HG03520 (cell line): ENCODE results near the gene MYLK4.

Experiments
- ATAC-seq: cut with Tn5 transposase; IDR thresholded peaks from one replicate; pipeline ENCODE4 v1.9.1; 2021; ENCODE audit warnings: mild to moderate bottlenecking, moderate library complexity; ENCODE audit not compliant: unreplicated experiment

The MYLK4 gene

GRCh38 chr6:2756687-2757224 is 6.0 kb upstream of the MYLK4 start:
- no peak for ATAC-seq

DNA sequence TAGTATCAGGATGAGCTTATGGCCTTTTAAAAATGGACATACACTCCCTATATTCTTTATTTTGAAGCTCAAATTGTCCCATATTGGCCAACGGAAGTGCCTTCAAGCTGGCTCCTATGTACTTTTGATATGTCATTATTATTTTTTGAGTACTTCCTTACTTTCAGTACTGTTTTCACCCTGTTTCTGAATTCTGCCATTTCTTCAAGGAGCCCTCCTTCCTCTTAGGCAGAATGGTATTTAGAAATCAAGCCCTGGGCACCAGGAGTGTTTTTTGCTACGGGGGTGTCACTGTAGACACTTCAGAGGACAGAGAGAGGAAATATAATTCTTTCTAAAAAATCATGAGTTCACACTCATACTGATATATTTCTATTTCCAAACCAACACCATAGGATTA is 5.5 kb upstream of the MYLK4 start:
- no peak for ATAC-seq

- ATAC-seq, result no peak
Measured at GRCh38 chr6:2755456-2755855, 4.7 kb upstream of the MYLK4 start.

DNA sequence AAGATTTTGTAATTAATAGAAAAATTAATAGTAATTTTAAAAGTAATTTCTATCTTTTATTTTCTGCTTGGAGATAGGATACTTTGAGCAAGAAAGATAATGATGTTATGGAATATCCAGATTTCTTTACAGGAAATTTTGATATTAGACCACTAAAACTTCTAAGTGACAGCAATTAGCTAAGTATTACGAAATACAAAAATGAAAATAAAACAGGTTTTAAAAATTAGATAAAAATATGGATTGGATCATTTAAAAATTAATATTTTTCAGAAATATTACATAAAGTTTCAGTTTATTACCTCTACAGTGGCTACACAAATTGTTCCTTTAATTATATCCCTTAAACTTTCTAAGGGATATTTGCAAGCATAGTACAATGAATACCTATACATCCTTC is 4.2 kb upstream of the MYLK4 start:
- no peak for ATAC-seq

GRCh38 chr6:2754393-2754792 is 3.7 kb upstream of the MYLK4 start:
- no peak for ATAC-seq

DNA sequence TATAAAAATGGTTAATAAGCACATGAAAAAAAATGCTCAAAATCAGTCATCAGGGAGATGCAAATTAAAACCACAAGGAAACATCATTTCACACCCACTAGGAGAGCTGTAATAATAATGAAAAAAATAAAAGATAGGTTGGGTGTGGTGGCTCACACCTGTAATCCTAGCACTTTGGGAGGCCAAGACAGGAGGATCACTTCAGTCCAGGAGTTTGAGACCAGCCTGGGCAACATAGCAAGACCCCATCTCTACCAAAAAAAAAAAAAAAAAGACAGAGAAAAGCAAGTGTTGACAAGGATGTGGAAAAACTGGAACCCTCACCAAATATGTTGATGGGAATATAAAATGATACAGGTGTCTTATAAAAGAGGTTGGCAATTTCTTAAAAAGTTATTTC is 3.0 kb upstream of the MYLK4 start:
- no peak for ATAC-seq

- ATAC-seq, result no peak
Measured at GRCh38 chr6:2753110-2753489, 2.4 kb upstream of the MYLK4 start.

DNA sequence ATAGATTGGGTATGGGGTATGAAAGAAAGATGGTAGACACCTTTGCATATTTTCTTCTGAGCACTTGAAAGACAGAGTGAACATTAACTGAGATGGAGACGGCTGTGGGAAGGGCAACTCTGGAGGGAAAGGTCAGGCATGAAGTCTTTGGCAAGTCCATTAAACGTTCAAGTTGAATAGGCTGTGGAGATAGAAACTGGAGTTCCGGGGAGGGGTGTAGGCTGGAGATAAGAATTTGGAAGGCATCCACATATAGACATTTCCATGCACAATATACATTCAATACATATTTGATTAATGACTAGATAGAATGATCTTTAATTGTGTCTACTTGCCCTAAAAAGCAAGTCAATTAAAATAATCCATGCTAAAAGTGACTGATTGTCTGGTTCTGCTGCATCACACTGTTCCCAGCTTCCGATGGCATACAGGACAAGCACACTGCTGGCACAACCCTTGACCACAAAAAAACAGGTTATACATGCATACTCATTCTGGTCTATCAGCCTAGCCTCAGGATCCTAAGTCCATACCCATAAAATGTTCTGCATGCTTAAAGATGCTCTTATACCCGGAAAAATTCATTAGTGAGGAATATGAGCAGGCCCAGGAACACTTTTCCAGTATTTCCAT is 1.9 kb upstream of the MYLK4 start:
- ATAC-seq, result no peak

DNA sequence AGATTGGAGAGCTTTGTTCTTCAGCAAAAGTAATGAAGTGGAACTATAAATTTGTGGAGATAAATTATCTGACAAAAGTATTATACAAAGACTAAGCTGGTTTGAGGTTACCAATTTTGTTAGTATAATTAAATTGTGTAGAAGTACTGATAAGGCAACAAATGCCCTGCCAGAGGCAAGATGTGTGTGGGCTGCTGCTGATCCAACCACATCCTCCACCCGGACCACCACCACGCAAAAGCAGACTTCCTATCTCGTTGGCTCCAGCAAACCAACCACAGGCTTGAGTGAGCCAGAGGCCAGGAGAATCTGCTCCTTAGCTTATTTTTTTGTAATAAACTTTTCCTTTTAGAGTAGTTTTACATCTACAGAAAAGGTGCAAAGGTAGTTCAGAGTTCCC is 1.1 kb upstream of the MYLK4 start:
- ATAC-seq, result no peak

GRCh38 chr6:2749969-2750600 is 637 bp downstream of the MYLK4 start:
- ATAC-seq, result no peak

DNA sequence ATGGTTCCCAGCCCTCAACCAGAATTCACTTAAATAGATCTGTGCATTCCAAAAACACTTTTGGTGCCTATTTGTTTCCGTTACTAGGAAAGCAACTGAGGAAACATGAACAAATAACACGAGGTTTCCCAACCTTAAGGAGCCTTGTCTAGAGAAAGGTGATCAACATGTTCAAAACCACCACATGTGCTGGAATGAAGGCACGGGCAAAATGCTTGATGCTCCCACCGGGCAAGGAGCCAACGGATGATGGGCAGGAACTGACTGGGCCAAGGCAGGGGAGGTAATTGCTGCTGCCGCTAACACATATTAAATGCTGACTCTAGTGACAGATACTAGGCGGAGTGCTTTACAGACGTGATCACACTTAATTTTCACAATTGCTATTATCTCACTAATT is 2.5 kb downstream of the MYLK4 start:
- no peak for ATAC-seq

DNA sequence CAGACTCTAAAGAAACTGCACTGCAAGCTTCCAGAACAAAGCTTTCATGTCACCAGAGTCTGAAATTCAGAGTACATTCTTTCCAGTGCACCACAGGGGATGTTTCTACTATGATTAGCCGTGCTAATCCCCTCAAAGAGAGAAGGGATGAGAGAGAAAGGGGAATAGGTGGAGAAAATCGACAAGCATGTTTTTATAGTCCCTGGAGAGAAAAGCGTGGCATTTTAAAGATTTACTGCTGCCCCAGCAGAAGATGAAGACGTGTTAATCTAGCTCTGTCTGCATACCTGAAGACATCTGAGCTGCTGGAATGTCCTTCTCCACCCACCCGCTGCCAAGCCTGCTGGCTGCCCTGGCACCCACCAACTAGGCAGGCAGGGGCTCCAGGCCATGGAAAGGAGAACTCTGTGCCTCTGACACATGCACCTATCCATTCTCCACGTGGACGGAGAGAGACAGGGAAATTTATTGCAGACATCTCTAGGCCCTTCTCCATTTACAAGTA is 4.1 kb downstream of the MYLK4 start:
- ATAC-seq, result no peak

DNA sequence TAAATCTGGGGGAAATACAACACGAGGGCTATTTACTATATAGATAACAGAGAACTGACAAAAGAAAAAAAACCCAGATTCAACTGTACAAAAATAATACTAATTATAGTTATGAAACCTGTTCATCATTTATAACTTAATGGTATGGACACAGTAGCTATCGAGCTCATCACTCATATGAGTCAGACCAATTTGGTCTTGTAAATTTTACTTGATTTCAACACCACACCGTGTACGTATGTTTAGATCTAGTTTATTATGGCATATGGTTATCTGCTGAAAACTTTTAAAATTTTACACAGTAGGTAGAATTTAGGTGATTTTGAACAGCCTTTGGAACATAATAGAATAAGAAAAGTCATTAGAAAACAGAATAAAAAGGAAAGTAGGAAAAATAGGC is 5.5 kb downstream of the MYLK4 start:
- no peak for ATAC-seq

DNA sequence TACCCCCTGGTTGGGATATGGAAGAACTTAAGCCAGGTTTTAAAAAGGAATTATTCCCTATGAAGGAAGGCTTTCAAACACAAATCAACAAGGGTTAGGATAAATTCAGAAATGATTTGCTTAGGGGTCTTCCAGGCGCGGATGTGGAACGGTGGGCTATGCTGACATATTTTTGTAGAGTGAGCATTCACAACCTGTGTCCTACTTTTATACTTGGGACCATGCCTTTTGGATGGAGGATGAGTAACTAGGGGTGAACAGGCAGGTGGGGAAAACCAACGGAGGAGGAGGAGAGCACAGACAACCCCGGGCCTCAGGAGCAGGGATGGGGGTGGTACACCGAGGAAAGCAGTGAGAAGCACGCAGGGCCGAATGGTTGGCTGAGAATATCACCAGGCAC is 5.9 kb downstream of the MYLK4 start:
- no peak for ATAC-seq

GRCh38 chr6:2744209-2744771 is 6.4 kb downstream of the MYLK4 start:
- ATAC-seq, result no peak

DNA sequence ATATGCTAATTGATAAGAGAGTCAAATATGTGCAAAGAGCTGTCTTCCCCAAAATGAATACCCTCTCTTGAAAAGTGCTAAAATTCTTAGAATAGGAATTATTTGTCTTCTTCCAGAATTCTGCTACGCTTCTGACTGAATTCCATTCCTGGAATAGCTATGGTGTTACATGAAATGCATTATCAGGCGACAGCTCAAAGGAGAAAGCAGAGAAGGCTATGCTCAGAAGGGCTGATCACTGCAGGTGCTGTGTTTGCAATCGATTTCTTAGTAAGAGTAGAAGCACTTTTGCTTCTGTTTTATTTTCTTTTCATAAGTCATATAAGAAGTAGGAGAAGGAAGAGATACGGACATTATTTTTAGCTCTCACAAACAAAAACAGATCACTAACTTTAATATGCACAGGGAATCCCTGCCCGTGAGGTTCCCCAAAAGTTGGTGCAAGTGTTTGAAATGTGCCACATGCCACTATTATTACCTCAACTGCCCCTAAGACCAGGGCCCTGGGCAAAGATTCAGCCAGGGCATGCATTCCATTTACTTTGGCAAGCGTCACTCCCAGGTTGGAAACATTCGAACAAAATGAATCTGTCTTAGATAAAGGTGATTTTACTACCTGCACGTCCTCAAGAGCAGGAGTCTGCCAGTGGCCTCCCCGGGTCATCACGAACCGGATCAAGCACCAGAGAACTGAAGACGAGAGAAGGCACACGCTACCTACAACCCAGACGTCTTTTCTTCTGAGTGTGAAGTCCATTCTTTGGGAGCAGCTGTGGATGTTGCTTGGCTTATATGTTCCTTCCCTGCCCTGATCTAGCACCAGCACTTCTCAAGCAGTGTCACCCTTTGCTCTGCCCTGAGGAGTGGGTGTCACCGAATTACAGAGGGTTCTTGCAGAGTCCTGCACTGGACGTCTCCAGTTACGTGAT is 7.2 kb downstream of the MYLK4 start:
- no peak for ATAC-seq

DNA sequence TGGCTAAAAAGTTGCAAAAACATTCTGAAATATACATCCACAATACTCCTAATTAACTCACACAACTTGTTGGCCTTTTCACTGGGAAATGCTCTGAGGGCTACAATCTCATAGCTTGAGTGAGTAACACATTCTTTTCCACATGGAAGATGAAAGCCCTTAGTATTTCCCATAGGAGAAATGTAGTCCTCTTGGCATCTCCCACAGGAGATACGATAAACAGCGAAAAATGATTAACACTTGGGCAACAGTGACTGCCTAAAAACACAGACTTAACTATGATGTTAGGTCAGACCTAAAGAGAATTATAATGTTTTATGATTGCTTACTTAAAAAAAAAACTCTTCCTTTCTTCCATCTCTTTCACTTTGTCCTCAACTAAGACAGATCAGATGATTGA is 9.0 kb downstream of the MYLK4 start:
- no peak for ATAC-seq

DNA sequence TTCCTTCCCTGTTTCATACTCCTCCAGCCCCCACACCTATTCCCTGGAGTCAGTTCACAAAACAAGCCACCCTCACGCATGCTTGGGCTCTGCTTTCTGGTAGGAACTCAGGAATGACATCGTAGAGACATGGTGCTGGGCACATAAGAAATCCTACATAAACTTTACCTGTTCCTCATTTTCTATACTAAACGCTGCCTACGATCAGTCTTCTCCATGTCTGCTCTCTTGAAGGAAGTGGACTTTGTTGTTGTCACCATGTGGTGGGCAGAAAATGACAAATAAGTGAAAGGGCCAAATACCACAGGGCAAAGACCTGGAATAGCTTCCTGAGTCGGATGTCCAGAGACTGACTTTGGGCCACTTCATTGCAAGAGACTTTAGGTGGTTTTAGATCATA is 10.1 kb downstream of the MYLK4 start:
- ATAC-seq, result no peak

DNA sequence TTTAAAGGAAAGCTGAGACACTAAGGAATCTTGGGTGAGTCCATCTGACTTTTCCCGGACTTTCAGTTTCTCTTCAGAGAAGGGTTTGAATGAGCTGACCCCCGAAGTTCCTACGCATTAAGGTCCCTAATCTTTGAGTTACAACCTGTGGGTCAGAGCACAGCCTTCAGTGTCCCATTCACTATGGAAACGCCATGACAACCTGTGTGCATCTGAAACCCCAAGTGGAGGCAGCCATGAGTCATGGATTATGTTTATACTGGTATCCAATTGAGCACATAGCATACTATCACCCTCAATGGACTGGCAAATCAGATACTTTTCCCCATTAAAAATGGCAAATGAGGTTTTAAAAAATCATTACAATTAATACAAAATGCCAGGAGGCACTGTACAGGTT is 11.4 kb downstream of the MYLK4 start:
- ATAC-seq, result no peak

- no peak for ATAC-seq
Measured at GRCh38 chr6:2738373-2738979, 12.2 kb downstream of the MYLK4 start.

- ATAC-seq, result no peak
Measured at GRCh38 chr6:2737885-2738284, 12.8 kb downstream of the MYLK4 start.
